ENCODE measurements around the gene ITGA11. TPM values are rescaled to one million over a fixed set of nuclear protein-coding genes. Genes with fewer than 3 reads are reported as not detected.

Gene ITGA11
- total RNA-seq, 4 donors from 2014 or later, result 0.83 to 3.6 (median 2.0) TPM

DNA sequence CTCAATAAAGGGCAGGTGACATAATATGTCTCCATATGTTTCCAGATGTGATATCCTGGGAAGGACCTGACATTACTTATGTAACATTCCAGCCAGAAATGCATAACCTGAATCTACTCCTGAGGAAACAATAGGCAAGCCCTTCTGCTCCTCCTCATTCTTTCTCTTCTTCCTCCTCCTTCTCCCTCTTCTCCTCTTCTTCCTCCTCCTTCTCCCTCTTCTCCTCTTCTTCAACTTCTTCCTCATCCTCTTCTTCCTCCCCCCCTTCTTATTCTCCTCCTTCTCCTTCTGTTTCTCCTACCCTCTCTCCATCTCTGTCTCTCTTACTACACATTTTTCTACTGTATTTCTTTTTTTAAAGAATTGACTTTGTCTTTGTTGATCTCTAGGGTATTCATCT is 43.5 kb upstream of the ITGA11 start:
- Histone ChIP-seq H3K4me3 (no peak overlapping the region), H3K27me3 (no peaks in the 10 kb centered on the region), H3K9me3 (no peaks in the 10 kb centered on the region), H3K4me1 (no peaks in the 10 kb centered on the region), H3K27ac (no peak overlapping the region), H3K36me3 (no peaks in the 10 kb centered on the region)
- no peak for DNase-seq (ENCODE audit: low spot score in 2 of 2)
- TF ChIP-seq POLR2A (IDR thresholded peaks at IDR 0.05) (no peak), POLR2AphosphoS5 (IDR thresholded peaks at IDR 0.05) (no peak), EP300 (IDR thresholded peaks at IDR 0.05) (no peak), CTCF (IDR thresholded peaks at IDR 0.05) (no peak)

- Histone ChIP-seq H3K27ac (no peak overlapping the region), H3K27me3 (no peaks in the 10 kb centered on the region), H3K9me3 (no peaks in the 10 kb centered on the region), H3K36me3 (no peaks in the 10 kb centered on the region), H3K4me1 (no peaks in the 10 kb centered on the region), H3K4me3 (no peak overlapping the region)
- DNase-seq (ENCODE audit: low spot score in 2 of 2), result no peak
- no peak for TF ChIP-seq POLR2A (IDR thresholded peaks at IDR 0.05)
- TF ChIP-seq EP300 (IDR thresholded peaks at IDR 0.05), result no peak
- TF ChIP-seq POLR2AphosphoS5 (IDR thresholded peaks at IDR 0.05), result no peak
- TF ChIP-seq CTCF (IDR thresholded peaks at IDR 0.05), result no peak
- WGBS, result 67% methylated on average over 5 of the region's 5 CpGs
Observed at GRCh38 chr15:68471541-68471940, 39.6 kb upstream of the ITGA11 start.

DNA sequence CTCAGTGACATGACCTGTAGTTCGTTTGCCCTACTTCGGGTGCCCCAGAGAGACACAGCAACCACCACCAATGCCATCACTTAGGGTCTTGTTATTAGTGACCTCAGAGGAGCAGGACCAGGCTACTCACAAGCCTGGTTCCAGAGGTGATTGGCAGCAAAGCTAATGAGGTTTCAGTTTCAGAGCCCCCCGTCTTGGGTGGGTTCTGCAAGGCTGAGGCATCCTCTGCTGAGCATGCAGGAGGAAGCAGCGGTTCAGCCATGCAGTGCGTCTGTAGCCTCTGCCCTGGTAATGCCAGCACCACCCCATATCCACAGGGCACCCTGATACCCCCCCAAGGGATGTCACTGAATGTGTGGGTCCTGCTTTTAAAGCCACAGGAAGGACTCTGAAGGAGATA is 39.0 kb upstream of the ITGA11 start:
- no peak overlapping the region for H3K27ac ChIP-seq
- H3K4me3 ChIP-seq, result no peak overlapping the region
- no peaks in the 10 kb centered on the region for H3K9me3 ChIP-seq
- no peaks in the 10 kb centered on the region for H3K27me3 ChIP-seq
- WGBS, result 72% methylated on average over 2 of the region's 5 CpGs
- H3K4me1 ChIP-seq, result peaks cover 3% of the 10 kb centered on the region
- no peak for DNase-seq (ENCODE audit: low spot score in 2 of 2)
- TF ChIP-seq CTCF (IDR thresholded peaks at IDR 0.05), result no peak
- no peak for TF ChIP-seq EP300 (IDR thresholded peaks at IDR 0.05)
- no peak for TF ChIP-seq POLR2A (IDR thresholded peaks at IDR 0.05)
- TF ChIP-seq POLR2AphosphoS5 (IDR thresholded peaks at IDR 0.05), result no peak
- H3K36me3 ChIP-seq, result no peaks in the 10 kb centered on the region

DNA sequence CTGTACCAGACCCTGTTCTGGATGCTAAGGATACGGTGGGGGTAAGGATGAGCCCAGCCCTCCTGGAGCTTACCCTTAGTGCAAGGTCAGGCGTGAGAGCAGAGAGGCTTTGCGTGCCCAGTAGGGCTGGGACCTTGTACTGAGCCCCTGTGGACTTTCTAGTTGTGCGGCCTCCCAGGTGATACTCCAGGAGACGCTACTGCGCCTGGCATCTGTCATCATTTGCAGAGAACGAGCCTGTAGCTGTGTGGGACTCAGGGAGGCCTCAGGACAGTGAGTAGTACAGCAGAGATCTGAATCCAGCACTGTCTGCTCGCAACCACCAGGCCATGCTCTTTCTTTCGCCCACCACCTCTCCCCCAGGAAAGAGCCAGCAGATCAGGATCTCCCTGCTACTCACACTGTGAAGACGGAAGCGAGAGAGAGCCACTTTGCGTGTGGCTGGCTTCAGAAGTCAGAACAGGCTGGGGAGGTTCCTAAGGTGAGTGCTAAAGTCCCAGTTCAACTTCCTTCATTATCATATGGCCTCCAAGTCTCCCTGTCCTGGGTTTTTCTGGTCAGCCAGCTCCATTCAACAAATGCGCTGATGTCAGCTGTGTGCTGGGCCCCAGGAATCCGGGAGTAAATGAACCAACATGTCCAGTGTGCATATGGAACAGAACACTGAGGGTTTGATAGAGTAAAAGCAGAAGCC is 38.2 kb upstream of the ITGA11 start:
- 85% methylated on average over 14 of the region's 14 CpGs for WGBS
- H3K4me3 ChIP-seq, result no peak overlapping the region
- no peak for TF ChIP-seq POLR2AphosphoS5 (IDR thresholded peaks at IDR 0.05)
- no peaks in the 10 kb centered on the region for H3K27me3 ChIP-seq
- H3K36me3 ChIP-seq, result no peaks in the 10 kb centered on the region
- no peak overlapping the region for H3K27ac ChIP-seq
- DNase-seq (ENCODE audit: low spot score in 2 of 2), result no peak
- peaks cover 8% of the 10 kb centered on the region for H3K4me1 ChIP-seq
- no peaks in the 10 kb centered on the region for H3K9me3 ChIP-seq

DNA sequence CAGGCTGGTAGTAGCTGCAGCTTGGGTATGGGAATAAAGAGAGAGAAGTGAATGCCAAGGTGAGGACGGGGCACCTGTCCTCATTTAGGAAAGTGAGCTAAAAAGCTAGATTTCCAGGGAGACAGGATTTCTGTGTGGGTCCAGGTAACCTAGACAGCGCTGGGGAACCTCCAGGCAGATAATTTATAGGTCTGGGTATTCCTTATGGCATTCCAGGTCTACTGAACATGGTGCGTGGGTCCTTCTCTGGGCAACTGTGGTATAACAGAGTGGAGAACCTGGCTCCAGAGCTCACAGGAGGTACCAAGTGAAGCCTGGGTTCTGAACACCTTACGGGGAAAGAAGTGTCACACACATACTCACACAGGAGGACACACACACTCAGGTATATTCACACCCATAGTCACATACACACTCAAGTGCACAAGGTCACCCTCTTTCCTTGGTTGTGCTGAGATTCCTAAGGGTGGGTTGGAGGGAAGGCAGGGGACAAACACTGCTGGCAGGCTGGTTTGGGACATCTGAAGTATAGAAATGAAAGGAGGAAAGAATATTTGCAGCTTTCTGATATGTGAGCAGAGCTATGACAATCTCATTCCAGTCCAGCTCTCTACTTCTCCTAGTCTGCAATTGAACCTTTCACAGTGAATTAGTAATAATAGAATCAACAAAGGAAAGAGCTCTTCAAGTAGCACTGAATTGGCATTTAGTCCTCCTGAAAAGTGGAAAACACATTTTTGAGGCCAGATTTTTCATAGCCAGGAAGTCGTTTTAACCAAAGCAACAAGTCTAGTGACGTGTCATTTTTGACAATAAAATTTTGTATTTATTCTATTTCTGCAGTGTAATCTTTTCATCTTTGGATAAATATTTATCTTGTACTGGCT is 37.4 kb upstream of the ITGA11 start:
- H3K4me1 ChIP-seq, result peaks cover 11% of the 10 kb centered on the region
- H3K9me3 ChIP-seq, result no peaks in the 10 kb centered on the region
- TF ChIP-seq CTCF (IDR thresholded peaks at IDR 0.05) (no peak), POLR2A (IDR thresholded peaks at IDR 0.05) (no peak), EP300 (IDR thresholded peaks at IDR 0.05) (no peak), POLR2AphosphoS5 (IDR thresholded peaks at IDR 0.05) (no peak)
- H3K27me3 ChIP-seq, result no peaks in the 10 kb centered on the region
- WGBS, result 82% methylated on average over 6 of the region's 6 CpGs
- no peak for DNase-seq (ENCODE audit: low spot score in 2 of 2)
- no peak overlapping the region for H3K27ac ChIP-seq
- H3K36me3 ChIP-seq, result no peaks in the 10 kb centered on the region
- H3K4me3 ChIP-seq, result no peak overlapping the region

All from suprapubic skin (tissue), 4 donors.